SU-DHL-6 (cell line): Measurements from ENCODE around the gene ATG101.
A peak's percentile ranks its signal among the peaks of the same experiment; 100 is the strongest.

Experiments used
- H2AFZ ChIP-seq: fragments of 200-600 bp; sonication (generic); 2 replicates; pipeline ENCODE4 v1.6.1; 2014; ENCODE audit warnings: low read depth, mild to moderate bottlenecking, moderate library complexity, mixed read lengths, antibody characterized with exemption, low read length; ENCODE audit not compliant: severe bottlenecking
- H3F3A ChIP-seq: fragments of 200-600 bp; shearing (Covaris generic); 2 replicates; pipeline ENCODE4 v1.6.0; 2016; ENCODE audit warnings: antibody characterized with exemption, mild to moderate bottlenecking; ENCODE audit not compliant: insufficient read depth
- H3K27ac ChIP-seq: fragments of 200-600 bp; sonication (generic); 2 replicates; pipeline ENCODE4 v1.5.1; 2016; ENCODE audit warnings: low read depth, mild to moderate bottlenecking, low read length, moderate library complexity, mixed read lengths
- H3K27me3 ChIP-seq: fragments of 200-600 bp; sonication (generic), shearing (Covaris generic); 2 replicates; pipeline ENCODE4 v1.6.0; 2014; ENCODE audit warnings: mild to moderate bottlenecking, low read length
- H3K36me3 ChIP-seq: fragments of 200-600 bp; sonication (generic); 2 replicates; pipeline ENCODE4 v1.6.1; 2014; ENCODE audit warnings: mild to moderate bottlenecking, low read length, mixed read lengths
- H3K4me2 ChIP-seq: fragments of 300-600, 200-600 bp; shearing (Covaris generic), sonication (generic); 2 replicates; pipeline ENCODE4 v1.6.0; 2014; ENCODE audit warnings: low read length, low read depth, mild to moderate bottlenecking; ENCODE audit not compliant: poor library complexity, severe bottlenecking
- H3K4me3 ChIP-seq: fragments of 200-600 bp; sonication (generic); 2 replicates; pipeline ENCODE4 v1.5.1; 2014; ENCODE audit warnings: antibody characterized with exemption, low read length, mild to moderate bottlenecking, mixed read lengths; ENCODE audit not compliant: insufficient read depth, poor library complexity, severe bottlenecking
- H3K79me2 ChIP-seq: fragments of 200-600 bp; sonication (generic); 2 replicates; pipeline ENCODE4 v1.6.1; 2014; ENCODE audit warnings: mild to moderate bottlenecking, low read length, moderate library complexity; ENCODE audit not compliant: insufficient read depth
- H3K9ac ChIP-seq: fragments of 200-600 bp; sonication (generic); 2 replicates; pipeline ENCODE4 v1.7.0; 2014; ENCODE audit warnings: mild to moderate bottlenecking, low read length
- H3K9me2 ChIP-seq: fragments of 200-600 bp; sonication (generic); replicated peaks from 2 replicates; pipeline ENCODE4 v1.6.1; 2014; ENCODE audit warnings: low read length; ENCODE audit not compliant: insufficient read depth
- H3K9me3 ChIP-seq: fragments of 200-600 bp; sonication (generic); 2 replicates; pipeline ENCODE4 v1.6.1; 2014; ENCODE audit warnings: low read length, mixed read lengths; ENCODE audit not compliant: insufficient read depth
- H4K20me1 ChIP-seq: fragments of 200-600 bp; sonication (generic); 2 replicates; pipeline ENCODE4 v1.6.1; 2014; ENCODE audit warnings: low read depth, mild to moderate bottlenecking, antibody characterized with exemption, low read length, moderate library complexity, mixed read lengths
- EZH2phosphoT487 ChIP-seq: fragments of 200-600 bp; sonication (generic), shearing (Covaris generic); conservative IDR thresholded peaks from 2 replicates; pipeline ENCODE4 v1.6.1; 2018; ENCODE audit warnings: mild to moderate bottlenecking, antibody characterized with exemption, low read length, moderate library complexity, mixed read lengths
- TF ChIP-seq, protein P1 (sequence below): fragments of 200-600 bp; sonication (generic); IDR thresholded peaks from one replicate; pipeline ENCODE4 v1.5.1; 2017; ENCODE audit warnings: antibody characterized with exemption, mild to moderate bottlenecking, low read length, moderate library complexity; ENCODE audit not compliant: insufficient read depth, poor library complexity, severe bottlenecking

ATG101 gene, protein sequence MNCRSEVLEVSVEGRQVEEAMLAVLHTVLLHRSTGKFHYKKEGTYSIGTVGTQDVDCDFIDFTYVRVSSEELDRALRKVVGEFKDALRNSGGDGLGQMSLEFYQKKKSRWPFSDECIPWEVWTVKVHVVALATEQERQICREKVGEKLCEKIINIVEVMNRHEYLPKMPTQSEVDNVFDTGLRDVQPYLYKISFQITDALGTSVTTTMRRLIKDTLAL

DNA sequence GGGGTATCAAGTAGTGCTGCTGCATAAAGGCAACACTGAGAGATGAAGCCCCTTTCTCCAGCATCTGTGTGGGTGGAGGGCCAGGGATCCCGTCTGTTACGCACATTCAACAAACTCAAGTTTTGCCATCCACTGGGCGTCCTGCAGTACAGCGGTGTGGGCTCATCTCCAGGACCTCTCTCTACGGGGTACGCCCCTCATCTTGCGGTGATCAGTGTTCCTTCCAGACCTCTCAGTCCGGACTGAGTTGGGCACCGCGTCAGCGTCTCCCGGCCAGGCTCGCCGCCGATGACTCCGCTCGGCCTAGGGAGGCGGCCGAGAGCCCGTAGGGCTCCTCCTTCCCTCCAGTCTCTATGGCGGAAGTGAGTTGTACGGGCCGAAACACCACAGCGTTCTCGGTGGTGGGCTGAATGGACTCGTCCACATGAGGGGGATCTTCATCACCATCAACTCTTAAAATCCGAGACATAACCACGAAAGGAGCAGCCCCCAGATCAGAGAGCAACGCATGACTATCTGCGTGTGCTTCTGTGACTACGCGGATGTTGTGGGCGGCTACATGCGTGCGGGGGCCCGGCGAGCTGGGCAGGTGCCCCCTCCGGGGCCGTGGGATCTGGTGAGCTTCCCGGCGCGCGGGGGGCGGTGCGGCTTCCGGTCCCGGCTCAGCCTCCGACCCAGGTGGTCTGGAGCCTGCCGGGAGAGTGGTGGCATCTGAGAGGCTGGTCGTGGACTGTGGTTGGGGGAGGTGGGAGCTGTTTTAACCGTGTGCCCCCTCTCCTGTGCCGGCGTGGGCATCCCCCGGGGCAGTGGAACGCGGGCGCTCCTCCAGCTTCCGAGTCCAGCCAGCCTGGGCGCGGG, at the start of gene ATG101:
TSS of gene ATG101 (plus strand) at position 652 of the 858 bp plus-strand sequence. CDS start 3,673 bp downstream, outside the sequence.
- H3K27ac ChIP-seq: peak within 1 kb of the TSS; percentile 66
- no peaks in the 10 kb centered on the region for H3K27me3 ChIP-seq
- H4K20me1 ChIP-seq: no peaks in the 10 kb centered on the region; the same call in 1 of the 2 replicates
- peak within 1 kb of the TSS; percentile 89 for H3K9ac ChIP-seq
- peak within 1 kb of the TSS; percentile 91 for H3K4me3 ChIP-seq
- no peak for TF ChIP-seq EZH2phosphoT487
- TF ChIP-seq, protein P1, sequence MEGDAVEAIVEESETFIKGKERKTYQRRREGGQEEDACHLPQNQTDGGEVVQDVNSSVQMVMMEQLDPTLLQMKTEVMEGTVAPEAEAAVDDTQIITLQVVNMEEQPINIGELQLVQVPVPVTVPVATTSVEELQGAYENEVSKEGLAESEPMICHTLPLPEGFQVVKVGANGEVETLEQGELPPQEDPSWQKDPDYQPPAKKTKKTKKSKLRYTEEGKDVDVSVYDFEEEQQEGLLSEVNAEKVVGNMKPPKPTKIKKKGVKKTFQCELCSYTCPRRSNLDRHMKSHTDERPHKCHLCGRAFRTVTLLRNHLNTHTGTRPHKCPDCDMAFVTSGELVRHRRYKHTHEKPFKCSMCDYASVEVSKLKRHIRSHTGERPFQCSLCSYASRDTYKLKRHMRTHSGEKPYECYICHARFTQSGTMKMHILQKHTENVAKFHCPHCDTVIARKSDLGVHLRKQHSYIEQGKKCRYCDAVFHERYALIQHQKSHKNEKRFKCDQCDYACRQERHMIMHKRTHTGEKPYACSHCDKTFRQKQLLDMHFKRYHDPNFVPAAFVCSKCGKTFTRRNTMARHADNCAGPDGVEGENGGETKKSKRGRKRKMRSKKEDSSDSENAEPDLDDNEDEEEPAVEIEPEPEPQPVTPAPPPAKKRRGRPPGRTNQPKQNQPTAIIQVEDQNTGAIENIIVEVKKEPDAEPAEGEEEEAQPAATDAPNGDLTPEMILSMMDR: peak; percentile 64
- H3F3A ChIP-seq: no peaks in the 10 kb centered on the region
- H3K4me2 ChIP-seq: peak within 1 kb of the TSS; percentile 88
- no peaks in the 10 kb centered on the region for H3K9me3 ChIP-seq
- H3K36me3 ChIP-seq: no peaks in the 10 kb centered on the region
- peak within 1 kb of the TSS; percentile 75 for H2AFZ ChIP-seq
- peaks cover 38% of the 10 kb centered on the region for H3K79me2 ChIP-seq
- no peaks in the 10 kb centered on the region for H3K9me2 ChIP-seq

DNA sequence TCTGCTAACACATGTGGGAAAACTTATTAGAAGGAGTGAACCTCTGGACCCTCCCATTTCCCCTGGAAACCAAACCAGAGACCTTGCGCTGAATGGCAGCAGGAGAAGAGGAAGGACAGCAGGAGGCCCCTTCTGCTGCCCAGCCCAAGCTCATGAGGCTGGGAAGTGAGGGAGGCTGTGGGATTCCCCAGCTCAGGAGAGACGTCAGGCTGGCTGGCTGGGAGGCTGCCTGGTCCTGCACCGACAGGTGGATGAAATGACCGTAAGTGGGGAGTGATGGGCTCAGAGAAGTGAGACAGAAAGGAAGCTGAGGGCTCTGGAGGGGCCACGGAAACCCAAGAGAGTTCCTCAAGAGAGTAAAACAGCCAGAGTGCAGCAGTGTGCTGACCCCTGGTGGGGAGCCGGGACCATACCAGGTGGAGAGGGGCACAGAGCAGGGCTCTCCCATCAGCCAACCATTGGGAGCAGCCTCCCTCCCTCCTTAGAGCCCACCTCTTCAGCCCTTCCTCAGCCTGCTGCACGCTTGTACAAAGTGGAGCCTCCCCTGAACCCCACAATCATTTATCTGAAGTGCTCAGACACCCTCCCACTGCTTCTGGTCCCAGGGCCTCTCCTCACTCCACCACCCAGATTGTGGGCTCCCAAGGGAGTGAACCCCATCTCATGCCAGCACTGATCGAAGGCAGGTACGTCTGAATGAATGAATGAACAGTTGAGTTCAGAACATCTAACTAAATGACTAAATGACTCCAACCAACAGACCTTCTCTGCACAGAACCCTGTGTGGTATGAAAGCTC, 49.0 kb upstream of the ATG101 start:
- H3F3A ChIP-seq: 0 out of 2 replicates have a peak, but pooled peaks cover 6% of the 10 kb centered on the region
- H3K9ac ChIP-seq: no peak overlapping the region
- no peaks in the 10 kb centered on the region for H3K27me3 ChIP-seq
- no peak overlapping the region for H3K27ac ChIP-seq
- no peaks in the 10 kb centered on the region for H3K9me3 ChIP-seq
- no peaks in the 10 kb centered on the region for H3K79me2 ChIP-seq
- no peaks in the 10 kb centered on the region for H3K36me3 ChIP-seq
- no peak overlapping the region for H3K4me2 ChIP-seq
- H2AFZ ChIP-seq: no peak overlapping the region
- H3K9me2 ChIP-seq: no peaks in the 10 kb centered on the region
- H3K4me3 ChIP-seq: no peak overlapping the region
- TF ChIP-seq EZH2phosphoT487: no peak
- TF ChIP-seq, protein P1: peak; percentile 49
- no peaks in the 10 kb centered on the region for H4K20me1 ChIP-seq

DNA sequence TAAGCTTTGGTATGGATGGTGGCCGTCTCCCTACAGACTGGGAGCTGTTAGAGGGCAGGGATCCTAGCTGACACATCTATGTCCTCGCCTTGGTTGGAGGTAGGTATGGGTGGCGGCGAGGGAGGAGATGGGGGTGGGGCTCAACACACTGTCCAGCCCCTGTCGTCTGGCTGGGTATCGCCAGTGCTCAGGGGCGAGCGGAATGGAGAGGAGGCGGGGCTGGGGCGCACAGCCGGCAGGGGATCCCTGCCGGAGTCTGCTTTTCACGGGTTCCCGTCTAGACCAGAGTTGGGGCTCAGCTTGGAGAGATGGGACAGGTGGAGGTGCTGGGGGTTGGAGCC, 47.0 kb upstream of the ATG101 start:
- Histone ChIP-seq H3K9me3 (no peaks in the 10 kb centered on the region), H4K20me1 (no peaks in the 10 kb centered on the region), H3K9ac (peak overlapping the region; percentile 51), H3K79me2 (no peaks in the 10 kb centered on the region), H2AFZ (peak overlapping the region; percentile 91), H3K27me3 (no peaks in the 10 kb centered on the region), H3K36me3 (no peaks in the 10 kb centered on the region), H3K27ac (no peak overlapping the region), H3K4me2 (peak overlapping the region; percentile 80), H3F3A (0 out of 2 replicates have a peak, but pooled peaks cover 6% of the 10 kb centered on the region), H3K9me2 (no peaks in the 10 kb centered on the region), H3K4me3 (peak overlapping the region; percentile 48)
- TF ChIP-seq, protein P1: no peak
- no peak for TF ChIP-seq EZH2phosphoT487
